Putamen (tissue), 1 donor: ENCODE measurements around the gene CD151.
A peak's percentile ranks its signal among the peaks of the same experiment; 100 is the strongest.

ENCODE experiments used
- DNase-seq: peaks from one replicate; pipeline ENCODE4 v3.0.0-alpha.2; 2016; ENCODE audit warnings: low spot score

CD151 gene

GRCh38 chr11:858053-858761, 25.5 kb downstream of the CD151 start:
- no peak for DNase-seq

- no peak for DNase-seq
Observed at GRCh38 chr11:858762-859339, 26.1 kb downstream of the CD151 start.

- DNase-seq, result peak; percentile 45
Observed at GRCh38 chr11:859394-860131, 26.8 kb downstream of the CD151 start.

GRCh38 chr11:860234-861104, 27.7 kb downstream of the CD151 start:
- DNase-seq, result no peak

GRCh38 chr11:861105-861479, 28.3 kb downstream of the CD151 start:
- DNase-seq, result no peak

GRCh38 chr11:862081-862661, 29.4 kb downstream of the CD151 start:
- no peak for DNase-seq

- no peak for DNase-seq
Observed at GRCh38 chr11:862696-863022, 29.9 kb downstream of the CD151 start.

- no peak for DNase-seq
Observed at GRCh38 chr11:863023-863909, 30.5 kb downstream of the CD151 start.

GRCh38 chr11:863910-864827, 31.4 kb downstream of the CD151 start:
- DNase-seq, result no peak

- no peak for DNase-seq
Observed at GRCh38 chr11:864898-865297, 32.1 kb downstream of the CD151 start.

- DNase-seq, result no peak
Observed at GRCh38 chr11:865462-866430, 33.0 kb downstream of the CD151 start.

GRCh38 chr11:866481-866880, 33.7 kb downstream of the CD151 start:
- no peak for DNase-seq

- no peak for DNase-seq
Observed at GRCh38 chr11:867856-868358, 35.2 kb downstream of the CD151 start.

GRCh38 chr11:868394-868793, 35.6 kb downstream of the CD151 start:
- DNase-seq, result no peak

- DNase-seq, result no peak
Observed at GRCh38 chr11:868802-869201, 36.0 kb downstream of the CD151 start.

- no peak for DNase-seq
Observed at GRCh38 chr11:869399-870126, 36.8 kb downstream of the CD151 start.

GRCh38 chr11:870127-870413, 37.3 kb downstream of the CD151 start:
- DNase-seq, result no peak

- no peak for DNase-seq
Observed at GRCh38 chr11:870418-870817, 37.7 kb downstream of the CD151 start.
